Bronchial epithelial cell (primary cell): ENCODE results near the gene KCNJ12. TPM values are rescaled to one million over a fixed set of nuclear protein-coding genes. Genes with fewer than 3 reads are reported as not detected.

ENCODE experiments used
- DNase-seq: peaks from one replicate; pipeline ENCODE4 v3.0.0-alpha.2; 2010; ENCODE audit warnings: low read depth
- FAIRE-seq: peaks from 2 replicates; lab custom pipeline; 2011; peaks lifted over from hg19 to GRCh38; lab: Jason Lieb, UNC
- H3K27me3 ChIP-seq: 2 replicates; pipeline ENCODE4 v1.5.1; 2011; ENCODE audit warnings: low read length; ENCODE audit not compliant: control insufficient read depth, insufficient read depth
- H3K36me3 ChIP-seq: 2 replicates; pipeline ENCODE4 v1.5.1; 2011; ENCODE audit warnings: low read length; ENCODE audit not compliant: control insufficient read depth, insufficient read depth
- H3K4me3 ChIP-seq: 2 replicates; pipeline ENCODE4 v1.5.1; 2011; ENCODE audit warnings: mild to moderate bottlenecking, low read depth, low read length, control low read depth
- total RNA-seq: library from RNA; depleted of rRNA; stranded (reverse); fragments of >200 nt; gene quantifications from 2 replicates; pipeline ENCODE4 v1.2.1, GENCODE V29; 2014
- TF ChIP-seq, protein P1 (sequence below): IDR thresholded peaks from 2 replicates; pipeline ENCODE4 v1.5.1; 2011; ENCODE audit warnings: mild to moderate bottlenecking, moderate library complexity, low read length, control low read depth, inconsistent platforms; ENCODE audit not compliant: insufficient read depth, severe bottlenecking

The KCNJ12 gene
- total RNA-seq, 1 donor from 2014 or later, result under 0.01 TPM

GRCh38 chr17:21355586-21355985, 20.6 kb upstream of the KCNJ12 start:
- Histone ChIP-seq H3K36me3 (no peaks in the 10 kb centered on the region), H3K4me3 (no peak overlapping the region), H3K27me3 (no peaks in the 10 kb centered on the region)
- FAIRE-seq (no peak), DNase-seq (no peak)
- TF ChIP-seq, protein P1, sequence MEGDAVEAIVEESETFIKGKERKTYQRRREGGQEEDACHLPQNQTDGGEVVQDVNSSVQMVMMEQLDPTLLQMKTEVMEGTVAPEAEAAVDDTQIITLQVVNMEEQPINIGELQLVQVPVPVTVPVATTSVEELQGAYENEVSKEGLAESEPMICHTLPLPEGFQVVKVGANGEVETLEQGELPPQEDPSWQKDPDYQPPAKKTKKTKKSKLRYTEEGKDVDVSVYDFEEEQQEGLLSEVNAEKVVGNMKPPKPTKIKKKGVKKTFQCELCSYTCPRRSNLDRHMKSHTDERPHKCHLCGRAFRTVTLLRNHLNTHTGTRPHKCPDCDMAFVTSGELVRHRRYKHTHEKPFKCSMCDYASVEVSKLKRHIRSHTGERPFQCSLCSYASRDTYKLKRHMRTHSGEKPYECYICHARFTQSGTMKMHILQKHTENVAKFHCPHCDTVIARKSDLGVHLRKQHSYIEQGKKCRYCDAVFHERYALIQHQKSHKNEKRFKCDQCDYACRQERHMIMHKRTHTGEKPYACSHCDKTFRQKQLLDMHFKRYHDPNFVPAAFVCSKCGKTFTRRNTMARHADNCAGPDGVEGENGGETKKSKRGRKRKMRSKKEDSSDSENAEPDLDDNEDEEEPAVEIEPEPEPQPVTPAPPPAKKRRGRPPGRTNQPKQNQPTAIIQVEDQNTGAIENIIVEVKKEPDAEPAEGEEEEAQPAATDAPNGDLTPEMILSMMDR, result no peak

DNA sequence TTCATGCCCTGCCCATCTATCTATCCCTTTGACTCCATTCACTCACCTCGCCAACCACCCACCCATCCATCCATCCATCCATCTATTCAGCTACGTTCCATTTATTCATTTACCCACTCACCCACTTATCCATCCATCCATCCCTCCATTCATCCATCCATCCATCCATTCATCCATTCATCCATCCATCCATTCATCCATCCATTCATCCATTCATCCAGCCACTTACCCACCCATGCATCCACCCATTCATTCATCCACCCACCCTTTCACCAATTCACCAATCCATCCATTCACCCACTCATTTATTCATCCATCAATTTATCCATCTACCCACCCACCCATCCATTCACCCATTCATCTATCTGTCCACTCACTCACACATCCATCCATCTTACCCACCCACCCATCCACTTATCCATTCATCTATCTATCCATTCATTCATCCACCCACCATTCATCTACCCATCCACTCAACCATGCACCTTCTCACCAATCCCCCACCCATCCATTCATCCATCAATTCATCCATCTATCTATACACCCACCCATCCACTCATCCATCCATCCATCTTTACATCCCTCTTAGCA, 19.5 kb upstream of the KCNJ12 start:
- FAIRE-seq, result no peak
- no peak for DNase-seq
- TF ChIP-seq, protein P1, result no peak
- Histone ChIP-seq H3K4me3 (no peak overlapping the region), H3K36me3 (no peaks in the 10 kb centered on the region), H3K27me3 (no peaks in the 10 kb centered on the region)

- Histone ChIP-seq H3K36me3 (no peaks in the 10 kb centered on the region), H3K27me3 (no peaks in the 10 kb centered on the region), H3K4me3 (no peak overlapping the region)
- FAIRE-seq (no peak), DNase-seq (no peak)
- TF ChIP-seq, protein P1, result no peak
Observed at GRCh38 chr17:21357281-21357680, 18.9 kb upstream of the KCNJ12 start.

- H3K4me3 ChIP-seq, result no peak overlapping the region
- DNase-seq, result no peak
- FAIRE-seq, result no peak
- H3K36me3 ChIP-seq, result no peaks in the 10 kb centered on the region
- H3K27me3 ChIP-seq, result no peaks in the 10 kb centered on the region
- TF ChIP-seq, protein P1, result no peak
Observed at GRCh38 chr17:21357696-21358656, 18.2 kb upstream of the KCNJ12 start.

DNA sequence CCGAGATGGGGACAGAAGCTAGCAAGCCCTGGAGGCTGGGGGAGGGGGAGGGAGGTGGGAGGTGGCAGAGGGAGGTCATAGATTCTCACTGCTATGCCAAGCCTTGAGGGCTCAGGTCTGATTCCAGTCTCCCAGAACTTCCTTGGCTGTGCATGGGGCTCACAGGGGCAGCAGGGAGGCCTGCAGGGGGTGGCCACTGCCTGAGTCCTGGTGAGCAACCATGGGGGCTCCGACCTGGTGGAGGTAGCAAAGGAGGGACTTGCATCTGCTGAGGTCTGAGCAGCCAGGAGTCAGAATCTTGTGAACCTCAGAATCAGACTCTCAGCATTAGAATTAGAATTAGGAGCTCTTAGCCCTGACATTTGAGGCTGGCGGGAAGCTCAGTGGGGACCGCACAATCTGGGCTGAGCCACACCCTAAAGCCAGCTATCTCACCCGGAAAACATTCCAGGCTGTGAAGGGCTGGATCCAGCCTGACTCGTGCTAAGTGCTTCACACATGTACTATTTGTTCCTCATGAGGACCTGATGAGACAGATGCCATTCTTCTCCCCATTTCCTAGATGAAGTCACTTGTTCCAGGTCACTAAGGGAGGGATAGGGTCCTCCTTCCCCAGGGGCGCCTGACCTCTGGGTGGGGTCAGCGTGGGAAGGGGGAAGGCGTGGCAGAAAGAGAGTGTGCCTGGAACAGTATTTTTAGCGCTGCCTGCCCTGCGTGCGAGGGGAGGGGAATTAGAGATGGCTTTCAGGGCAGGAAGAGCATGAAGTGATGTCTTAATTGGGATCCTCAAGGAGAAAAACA, 17.3 kb upstream of the KCNJ12 start:
- Histone ChIP-seq H3K36me3 (no peaks in the 10 kb centered on the region), H3K4me3 (no peak overlapping the region), H3K27me3 (no peaks in the 10 kb centered on the region)
- TF ChIP-seq, protein P1, result no peak
- FAIRE-seq, result no peak
- DNase-seq, result peak; percentile 6
